Fibroblast of lung (primary cell): ENCODE results near the gene NKAIN2.

Experiments
- CTCF ChIP-seq, 2 donors: IDR thresholded peaks in 1 of 2; conservative IDR thresholded peaks in 1 of 2; 1 replicate in 1 of 2; 2 replicates in 1 of 2; pipeline ENCODE4 v1.5.1; 2011 to 2012; ENCODE audit warnings: low read length in 2 of 2, control low read depth in 1 of 2, inconsistent platforms in 1 of 2, low read depth in 1 of 2, mild to moderate bottlenecking in 1 of 2
- EZH2 ChIP-seq: IDR thresholded peaks from 2 replicates; pipeline ENCODE4 v1.5.1; 2012; ENCODE audit warnings: low read length, control low read depth, mild to moderate bottlenecking; ENCODE audit errors: missing control alignments

- TF ChIP-seq CTCF (conservative IDR thresholded peaks at IDR 0.05 in 1 of 2, IDR thresholded peaks at IDR 0.05 in 1 of 2; ENCODE audit: low read depth in 1 of 2, low read length in 2 of 2) = no peak
- no peak for TF ChIP-seq EZH2
Observed at GRCh38 chr6:124052120-124052519, 248.5 kb downstream of the NKAIN2 start.
